SU-DHL-6 (cell line): ENCODE data around the gene STK11.

Experiments used
- EZH2phosphoT487 ChIP-seq: fragments of 200-600 bp; sonication (generic), shearing (Covaris generic); conservative IDR thresholded peaks from 2 replicates; pipeline ENCODE4 v1.6.1; 2018; ENCODE audit warnings: mild to moderate bottlenecking, antibody characterized with exemption, low read length, moderate library complexity, mixed read lengths
- TF ChIP-seq, protein P1 (sequence below): fragments of 200-600 bp; sonication (generic); IDR thresholded peaks from one replicate; pipeline ENCODE4 v1.5.1; 2017; ENCODE audit warnings: antibody characterized with exemption, mild to moderate bottlenecking, low read length, moderate library complexity; ENCODE audit not compliant: insufficient read depth, poor library complexity, severe bottlenecking

DNA sequence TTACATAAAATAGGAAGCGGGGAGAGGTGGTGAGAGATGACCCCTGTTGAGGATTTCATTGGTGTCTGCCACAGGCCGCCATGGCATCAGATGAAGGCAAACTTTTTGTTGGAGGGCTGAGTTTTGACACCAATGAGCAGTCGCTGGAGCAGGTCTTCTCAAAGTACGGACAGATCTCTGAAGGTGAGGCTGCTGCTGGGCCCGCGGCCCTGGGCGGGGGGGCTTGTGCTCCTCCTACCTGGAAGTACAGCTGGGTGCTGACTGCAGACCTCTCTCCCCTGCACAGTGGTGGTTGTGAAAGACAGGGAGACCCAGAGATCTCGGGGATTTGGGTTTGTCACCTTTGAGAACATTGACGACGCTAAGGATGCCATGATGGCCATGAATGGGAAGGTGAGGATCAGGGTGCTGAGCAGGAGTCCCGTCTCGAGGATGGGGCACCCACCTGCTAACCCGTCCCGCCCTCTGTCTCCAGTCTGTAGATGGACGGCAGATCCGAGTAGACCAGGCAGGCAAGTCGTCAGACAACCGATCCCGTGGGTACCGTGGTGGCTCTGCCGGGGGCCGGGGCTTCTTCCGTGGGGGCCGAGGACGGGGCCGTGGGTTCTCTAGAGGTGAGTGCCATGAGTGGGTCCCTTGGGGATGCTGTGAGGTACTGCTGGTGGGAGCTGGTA is 65.4 kb downstream of the STK11 start:
- TF ChIP-seq, protein P1, sequence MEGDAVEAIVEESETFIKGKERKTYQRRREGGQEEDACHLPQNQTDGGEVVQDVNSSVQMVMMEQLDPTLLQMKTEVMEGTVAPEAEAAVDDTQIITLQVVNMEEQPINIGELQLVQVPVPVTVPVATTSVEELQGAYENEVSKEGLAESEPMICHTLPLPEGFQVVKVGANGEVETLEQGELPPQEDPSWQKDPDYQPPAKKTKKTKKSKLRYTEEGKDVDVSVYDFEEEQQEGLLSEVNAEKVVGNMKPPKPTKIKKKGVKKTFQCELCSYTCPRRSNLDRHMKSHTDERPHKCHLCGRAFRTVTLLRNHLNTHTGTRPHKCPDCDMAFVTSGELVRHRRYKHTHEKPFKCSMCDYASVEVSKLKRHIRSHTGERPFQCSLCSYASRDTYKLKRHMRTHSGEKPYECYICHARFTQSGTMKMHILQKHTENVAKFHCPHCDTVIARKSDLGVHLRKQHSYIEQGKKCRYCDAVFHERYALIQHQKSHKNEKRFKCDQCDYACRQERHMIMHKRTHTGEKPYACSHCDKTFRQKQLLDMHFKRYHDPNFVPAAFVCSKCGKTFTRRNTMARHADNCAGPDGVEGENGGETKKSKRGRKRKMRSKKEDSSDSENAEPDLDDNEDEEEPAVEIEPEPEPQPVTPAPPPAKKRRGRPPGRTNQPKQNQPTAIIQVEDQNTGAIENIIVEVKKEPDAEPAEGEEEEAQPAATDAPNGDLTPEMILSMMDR, result no peak
- TF ChIP-seq EZH2phosphoT487, result no peak
